ENCODE measurements around the gene TPPP2. TPM values are rescaled to one million over a fixed set of nuclear protein-coding genes. Genes with fewer than 3 reads are reported as not detected.

Gene TPPP2
- total RNA-seq, 1 donor from 2014 or later, result not detected

DNA sequence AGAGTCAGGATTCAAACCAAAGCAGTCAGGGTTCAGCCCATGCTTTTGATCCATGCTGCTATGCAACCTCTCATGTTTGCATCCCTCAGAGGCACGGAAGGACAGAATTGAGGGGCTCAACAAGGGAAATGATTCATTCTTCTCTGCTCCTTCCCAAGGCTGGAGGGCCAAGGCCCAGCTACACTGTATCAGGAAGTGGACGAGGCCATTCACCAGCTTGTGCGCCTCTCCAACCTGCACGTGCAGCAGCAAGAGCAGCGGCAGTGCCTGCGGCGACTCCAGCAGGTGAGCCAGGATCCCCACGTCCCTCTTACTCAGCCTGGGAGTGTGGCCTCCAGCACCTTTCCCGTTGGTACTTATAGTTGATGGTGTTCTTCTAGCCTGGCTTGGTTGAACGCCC is 48.7 kb downstream of the TPPP2 start:
- no peaks in the 10 kb centered on the region for H3K9me3 Mint-ChIP-seq

GRCh38 chr14:21081521-21082142 is 51.6 kb downstream of the TPPP2 start:
- ChIA-PET CTCF (interaction anchor here (0.9 kb wide), 1 partner anchor 14 kb away, joined by 3 read pairs; no protein-coding TSS in a partner anchor), POLR2A (no interaction called here)
- H3K9me3 Mint-ChIP-seq, result no peaks in the 10 kb centered on the region
- ATAC-seq (ENCODE audit: low read depth) (no peak), DNase-seq (no peak)
- intact Hi-C loops (cut with micrococcal nuclease), result no loop called here
- H3K27me3 Mint-ChIP-seq, result peaks cover 2% of the 10 kb centered on the region
- no peak overlapping the region for H3K27ac Mint-ChIP-seq
- H3K4me3 Mint-ChIP-seq, result no peak overlapping the region
- no peak for TF ChIP-seq CTCF (IDR thresholded peaks at IDR 0.05)
- H3K36me3 Mint-ChIP-seq (ENCODE audit: low read depth), result no peaks in the 10 kb centered on the region
- H3K4me1 Mint-ChIP-seq, result peaks cover 2% of the 10 kb centered on the region

More for the DNA sequence above, 48.7 kb downstream of the TPPP2 start:
- ATAC-seq (ENCODE audit: low read depth) (no peak), DNase-seq (no peak)
- H3K4me3 Mint-ChIP-seq, result no peak overlapping the region
- no peak overlapping the region for H3K27ac Mint-ChIP-seq
- POLR2A ChIA-PET, result no interaction called here
- no peaks in the 10 kb centered on the region for H3K36me3 Mint-ChIP-seq (ENCODE audit: low read depth)
- no peak for TF ChIP-seq CTCF (IDR thresholded peaks at IDR 0.05)
- peaks cover 2% of the 10 kb centered on the region for H3K27me3 Mint-ChIP-seq
- intact Hi-C loops (cut with micrococcal nuclease), result loop anchor here (10.0 kb wide), 1 partner anchor 444 kb away; no protein-coding TSS in a partner anchor
- no peaks in the 10 kb centered on the region for H3K4me1 Mint-ChIP-seq
- CTCF ChIA-PET, result interaction anchor here (1.4 kb wide), 1 partner anchor 10 kb away, joined by 3 read pairs; no protein-coding TSS in a partner anchor

Other genes with a start within 250 kb of the TPPP2 start
- gene RNASE6, start 248.9 kb upstream of the TPPP2 start, total RNA-seq, result 9.0 and 10.0 TPM in 2 replicates
- not detected in 2 replicates for gene RNASE1, start 227.4 kb upstream of the TPPP2 start, total RNA-seq
- gene RNASE3, start 138.8 kb upstream of the TPPP2 start, total RNA-seq, result not detected in 2 replicates
- gene RNASE2, start 74.7 kb upstream of the TPPP2 start, total RNA-seq, result not detected in 2 replicates
- gene METTL17, start 40.2 kb upstream of the TPPP2 start, total RNA-seq, result 94.2 and 94.7 TPM in 2 replicates
- gene SLC39A2, start 30.9 kb upstream of the TPPP2 start, total RNA-seq, result 0.38 TPM in 1 of 2 replicates, not detected in the other
- gene NDRG2, start 5.2 kb upstream of the TPPP2 start, total RNA-seq, result 2.1 and 3.9 TPM in 2 replicates
- gene RNASE13, start 4.6 kb downstream of the TPPP2 start, total RNA-seq, result not detected in 2 replicates
- not detected in 2 replicates for gene RNASE7, start 12.1 kb downstream of the TPPP2 start, total RNA-seq
- not detected in 2 replicates for gene RNASE8, start 27.6 kb downstream of the TPPP2 start, total RNA-seq
- 1.0 and 1.4 TPM in 2 replicates for gene ARHGEF40, start 40.1 kb downstream of the TPPP2 start, total RNA-seq
- gene ZNF219, start 68.4 kb downstream of the TPPP2 start, total RNA-seq, result 1.6 and 2.3 TPM in 2 replicates
- gene TMEM253, start 70.8 kb downstream of the TPPP2 start, total RNA-seq, result not detected in 2 replicates
- gene OR5AU1, start 125.8 kb downstream of the TPPP2 start, total RNA-seq, result not detected in 2 replicates
- 653 and 683 TPM in 2 replicates for gene HNRNPC, start 239.2 kb downstream of the TPPP2 start, total RNA-seq
- gene RPGRIP1, start 249.9 kb downstream of the TPPP2 start, total RNA-seq, result not detected in 2 replicates

All from activated B cell treated with CpG ODN at 0.5 μM for 24 hours (primary cell).